ENCODE data around the gene SEMA3B.

GRCh38 chr3:50239649-50240048 lies 29.3 kb upstream of the SEMA3B start:
- TF ChIP-seq CTCF (conservative IDR thresholded peaks at IDR 0.05; ENCODE audit: low read length): no peak
- TF ChIP-seq EZH2phosphoT487 (IDR thresholded peaks at IDR 0.05; ENCODE audit: borderline replicate concordance): no peak
